GM19035 (cell line): Measurements from ENCODE around the gene KIF26B.

ENCODE experiments used
- ATAC-seq: cut with Tn5 transposase; IDR thresholded peaks from one replicate; pipeline ENCODE4 v1.9.1; 2021; ENCODE audit not compliant: unreplicated experiment

The KIF26B gene

GRCh38 chr1:245544236-245544635, 389.5 kb downstream of the KIF26B start:
- ATAC-seq: no peak

- no peak for ATAC-seq
These were observed 392.1 kb downstream of the KIF26B start for GRCh38 chr1:245546875-245547274.

GRCh38 chr1:245549996-245550719, 395.4 kb downstream of the KIF26B start:
- ATAC-seq: no peak

- no peak for ATAC-seq
These were observed 395.9 kb downstream of the KIF26B start for GRCh38 chr1:245550720-245551043.

GRCh38 chr1:245551536-245551935, 396.8 kb downstream of the KIF26B start:
- ATAC-seq: no peak

- ATAC-seq: no peak
These were observed 397.5 kb downstream of the KIF26B start for GRCh38 chr1:245552331-245552730.

- no peak for ATAC-seq
These were observed 401.3 kb downstream of the KIF26B start for GRCh38 chr1:245556057-245556456.

GRCh38 chr1:245558069-245558468, 403.3 kb downstream of the KIF26B start:
- no peak for ATAC-seq

- ATAC-seq: no peak
These were observed 405.6 kb downstream of the KIF26B start for GRCh38 chr1:245560316-245560859.

GRCh38 chr1:245561665-245562234, 407.0 kb downstream of the KIF26B start:
- ATAC-seq: no peak

GRCh38 chr1:245566134-245566533, 411.3 kb downstream of the KIF26B start:
- no peak for ATAC-seq

GRCh38 chr1:245566952-245567351, 412.2 kb downstream of the KIF26B start:
- no peak for ATAC-seq

- no peak for ATAC-seq
These were observed 417.1 kb downstream of the KIF26B start for GRCh38 chr1:245571815-245572294.

- no peak for ATAC-seq
These were observed 417.9 kb downstream of the KIF26B start for GRCh38 chr1:245572709-245573108.

GRCh38 chr1:245575710-245576109, 420.9 kb downstream of the KIF26B start:
- no peak for ATAC-seq

- ATAC-seq: no peak
These were observed 421.5 kb downstream of the KIF26B start for GRCh38 chr1:245576323-245576722.

GRCh38 chr1:245577191-245578157, 422.7 kb downstream of the KIF26B start:
- ATAC-seq: no peak

- ATAC-seq: no peak
These were observed 423.5 kb downstream of the KIF26B start for GRCh38 chr1:245578308-245578707.

GRCh38 chr1:245578771-245579170, 424.0 kb downstream of the KIF26B start:
- ATAC-seq: no peak

- no peak for ATAC-seq
These were observed 425.1 kb downstream of the KIF26B start for GRCh38 chr1:245579881-245580280.

- ATAC-seq: no peak
These were observed 425.9 kb downstream of the KIF26B start for GRCh38 chr1:245580651-245581050.
